HG03196 (cell line): ENCODE measurements around the gene GNA12.
A peak's percentile ranks its signal among the peaks of the same experiment; 100 is the strongest.

Experiments used
- ATAC-seq: cut with Tn5 transposase; IDR thresholded peaks from one replicate; pipeline ENCODE4 v1.9.1; 2021; ENCODE audit not compliant: unreplicated experiment

The GNA12 gene

GRCh38 chr7:2717293-2718261, 126.5 kb downstream of the GNA12 start:
- no peak for ATAC-seq

DNA sequence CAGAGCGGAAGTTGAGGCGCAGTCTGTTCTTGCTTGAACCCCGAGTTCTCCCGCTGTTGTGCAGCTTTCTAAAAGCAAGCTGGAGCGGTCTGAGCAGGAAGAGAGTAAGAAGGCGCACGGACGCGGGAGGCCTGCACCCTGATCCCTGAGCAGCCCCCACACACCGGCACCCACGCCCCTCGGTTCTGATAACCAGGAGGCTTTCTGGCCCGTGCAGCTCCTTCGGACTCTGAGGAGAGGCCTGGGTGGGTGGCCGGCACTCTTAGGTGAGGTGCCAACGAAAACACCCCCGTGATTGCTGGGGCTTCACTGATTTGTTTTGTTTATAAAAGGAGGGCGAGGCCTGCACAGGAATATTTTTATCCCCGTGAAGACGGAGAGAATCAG, 127.2 kb downstream of the GNA12 start:
- no peak for ATAC-seq

DNA sequence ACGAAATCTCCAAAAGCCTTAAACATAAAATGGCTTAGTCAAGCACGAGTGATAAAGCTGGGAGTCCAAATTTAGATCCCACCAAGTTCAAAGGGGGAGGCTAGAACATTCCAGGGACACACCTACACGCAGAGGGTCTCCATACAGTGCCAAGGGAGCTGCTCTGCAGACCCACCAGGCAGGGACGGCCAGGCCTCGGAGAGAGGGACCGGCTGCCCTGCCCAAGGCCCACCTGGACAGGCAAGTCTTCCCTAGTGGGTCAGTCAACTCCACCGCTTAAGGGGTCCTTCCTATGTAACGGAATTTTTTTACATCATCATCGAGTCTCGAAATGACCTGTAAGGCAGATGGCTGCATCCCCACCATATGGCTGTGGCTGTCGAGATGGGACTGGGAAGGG, 127.6 kb downstream of the GNA12 start:
- ATAC-seq = no peak

GRCh38 chr7:2715341-2716231, 128.5 kb downstream of the GNA12 start:
- no peak for ATAC-seq

- no peak for ATAC-seq
Measured at GRCh38 chr7:2714636-2715035, 129.5 kb downstream of the GNA12 start.

DNA sequence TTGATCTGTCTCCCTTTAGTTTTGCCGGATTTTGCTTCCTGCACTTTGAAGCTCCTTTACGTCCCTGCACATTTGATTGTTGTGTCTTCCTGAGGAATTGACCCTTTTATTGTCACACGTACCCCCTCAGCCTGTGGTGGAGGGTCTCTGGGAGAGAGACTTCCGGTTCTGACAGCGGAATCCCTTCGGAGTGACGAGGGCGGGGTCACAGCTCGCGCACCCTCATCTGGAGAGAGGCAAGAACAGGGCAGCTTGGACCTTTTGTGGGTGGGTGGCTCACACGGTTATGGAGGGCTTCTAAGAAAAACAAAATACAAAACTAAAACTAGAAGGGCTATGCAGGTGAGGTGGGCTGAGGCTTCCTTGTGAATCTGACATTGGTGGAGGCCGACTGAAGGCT, 130.1 kb downstream of the GNA12 start:
- no peak for ATAC-seq

- ATAC-seq = no peak
Measured at GRCh38 chr7:2713370-2713769, 130.7 kb downstream of the GNA12 start.

GRCh38 chr7:2711895-2712675, 132.0 kb downstream of the GNA12 start:
- no peak for ATAC-seq

DNA sequence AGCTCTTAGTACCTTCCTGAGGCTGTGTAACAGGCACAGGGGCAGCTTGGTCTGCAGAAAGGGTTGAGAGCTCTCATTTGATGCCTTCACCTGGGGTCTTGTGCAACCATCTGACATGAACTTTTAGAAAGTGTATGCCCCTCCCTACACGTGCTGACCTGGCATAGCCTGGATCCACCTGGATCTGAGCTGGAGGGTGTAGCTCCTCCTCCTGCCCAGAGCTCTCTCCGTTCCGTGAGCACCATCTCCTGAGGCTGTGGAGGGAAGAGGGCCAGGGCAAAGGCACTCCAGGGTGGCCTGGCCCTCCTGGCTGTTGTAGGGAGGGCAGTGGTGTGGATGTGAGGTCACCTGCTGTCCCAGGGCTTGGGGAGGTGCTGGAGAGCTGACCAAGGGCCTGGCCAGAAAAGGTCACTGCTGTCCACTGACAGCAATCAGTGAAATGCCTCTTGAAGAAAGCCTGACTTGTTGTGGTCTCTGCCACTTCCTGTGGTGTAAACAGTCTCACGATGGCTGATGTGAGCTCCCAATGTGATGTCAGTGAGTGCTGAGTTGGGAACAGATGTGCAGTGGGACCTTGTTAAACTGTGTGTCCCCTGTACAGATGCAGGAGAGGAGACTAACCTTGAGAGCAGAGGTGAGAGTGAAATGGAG, 133.1 kb downstream of the GNA12 start:
- no peak for ATAC-seq

- ATAC-seq = no peak
Measured at GRCh38 chr7:2710286-2710655, 133.8 kb downstream of the GNA12 start.

DNA sequence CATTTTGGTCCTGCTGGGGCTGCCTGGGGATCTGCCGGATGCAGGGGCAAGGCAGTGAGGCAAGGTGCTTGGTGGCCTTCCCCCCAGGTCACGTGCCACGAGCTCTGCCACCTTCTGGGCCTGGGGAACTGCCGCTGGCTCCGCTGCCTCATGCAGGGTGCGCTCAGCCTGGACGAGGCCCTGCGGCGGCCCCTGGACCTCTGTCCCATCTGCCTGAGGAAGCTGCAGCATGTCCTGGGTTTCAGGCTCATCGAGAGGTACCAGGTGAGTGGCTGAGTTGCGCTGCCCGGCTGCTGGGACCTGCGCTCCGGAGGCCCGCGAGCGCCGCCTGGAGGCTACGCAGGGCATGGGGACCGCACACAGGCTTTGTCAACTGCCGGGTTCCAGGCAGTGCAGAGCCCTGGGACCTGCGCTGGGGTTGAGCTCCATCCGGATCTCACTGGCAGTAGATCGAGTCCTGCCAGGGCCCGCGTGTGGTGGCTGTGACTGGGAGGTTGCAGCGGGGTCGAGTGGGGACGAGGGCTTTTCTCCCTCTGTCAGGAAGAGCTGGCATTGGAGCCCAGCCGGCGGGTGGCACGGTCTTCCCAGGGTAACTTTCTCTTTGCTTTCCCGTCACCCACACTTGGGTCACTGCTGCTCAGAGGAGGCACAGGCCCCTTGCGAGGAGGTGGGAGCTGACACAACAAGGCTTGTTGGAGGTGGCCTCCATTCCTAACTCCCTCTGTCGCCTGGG, 134.4 kb downstream of the GNA12 start:
- ATAC-seq = peak; percentile 79

DNA sequence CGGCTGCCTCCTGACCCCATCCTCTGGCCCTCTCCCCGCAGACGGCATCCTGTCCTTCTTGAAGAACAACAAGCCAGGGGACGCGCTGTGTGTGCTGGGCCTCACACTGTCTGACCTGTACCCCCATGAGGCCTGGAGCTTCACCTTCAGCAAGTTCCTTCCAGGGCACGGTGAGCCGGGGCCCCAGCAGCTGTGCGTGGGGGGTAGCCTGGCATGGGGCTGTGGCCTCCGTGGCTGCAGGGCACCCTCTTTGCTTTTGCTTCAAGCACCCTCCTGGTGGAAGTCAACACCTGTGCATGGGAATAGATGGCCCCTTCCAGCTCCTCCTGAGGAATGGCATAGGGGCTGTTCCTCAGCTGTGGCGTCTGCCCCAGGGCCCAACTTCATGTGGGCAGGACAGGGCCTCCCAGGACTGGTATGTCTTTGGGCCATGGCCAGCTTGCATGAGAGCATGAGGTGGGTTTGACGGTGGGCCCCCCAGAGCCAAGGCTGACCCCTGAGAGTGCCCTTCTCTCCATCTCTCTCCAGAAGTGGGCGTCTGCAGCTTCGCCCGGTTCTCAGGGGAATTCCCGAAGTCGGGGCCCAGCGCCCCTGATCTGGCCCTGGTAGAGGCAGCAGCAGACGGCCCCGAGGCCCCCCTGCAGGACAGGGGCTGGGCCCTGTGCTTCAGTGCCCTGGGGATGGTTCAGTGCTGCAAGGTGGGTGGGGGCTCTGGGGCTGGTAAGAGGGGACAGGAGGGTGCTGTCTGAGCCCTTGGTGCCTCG, 135.4 kb downstream of the GNA12 start:
- ATAC-seq = no peak

DNA sequence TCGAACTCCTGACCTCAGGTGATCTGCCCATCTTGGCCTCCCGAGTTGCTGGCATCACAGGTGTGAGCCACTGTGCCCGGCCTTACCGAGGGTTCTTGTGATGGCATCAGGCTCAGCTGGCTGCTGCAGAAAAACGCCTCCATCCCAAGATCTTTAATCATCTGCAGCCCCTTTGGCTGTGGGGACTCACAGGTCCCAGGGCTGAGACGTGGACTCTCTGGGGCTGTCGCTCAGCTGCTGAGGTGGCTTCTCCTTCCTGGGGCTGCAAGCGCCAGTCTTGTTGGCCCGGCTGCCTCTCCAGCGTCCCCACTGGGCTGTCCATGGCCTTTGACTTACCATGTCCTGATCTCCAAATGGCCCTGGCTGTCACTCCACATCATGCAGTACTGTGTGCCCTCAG, 136.1 kb downstream of the GNA12 start:
- ATAC-seq = no peak

- no peak for ATAC-seq
Measured at GRCh38 chr7:2707481-2707880, 136.6 kb downstream of the GNA12 start.

DNA sequence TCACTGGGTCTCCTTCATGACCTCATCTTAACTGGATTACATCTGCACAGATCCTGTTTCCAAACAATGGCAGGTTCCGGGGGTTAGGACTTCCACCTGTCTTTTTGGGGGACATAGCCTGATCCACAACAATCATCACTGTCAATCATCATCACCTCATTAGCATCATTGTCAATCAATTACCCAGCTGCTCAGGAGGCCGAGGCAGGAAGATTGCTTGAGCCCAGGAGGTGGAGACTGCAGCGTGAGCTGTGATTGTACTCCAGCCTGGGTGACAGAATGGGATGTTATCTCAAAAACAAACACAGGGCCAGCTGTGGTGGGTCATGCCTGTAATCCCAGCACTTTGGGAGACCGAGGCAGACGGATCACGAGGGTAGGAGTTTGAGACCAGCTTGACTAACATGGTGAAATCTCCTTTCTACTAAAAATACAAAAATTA, 137.4 kb downstream of the GNA12 start:
- ATAC-seq = no peak

DNA sequence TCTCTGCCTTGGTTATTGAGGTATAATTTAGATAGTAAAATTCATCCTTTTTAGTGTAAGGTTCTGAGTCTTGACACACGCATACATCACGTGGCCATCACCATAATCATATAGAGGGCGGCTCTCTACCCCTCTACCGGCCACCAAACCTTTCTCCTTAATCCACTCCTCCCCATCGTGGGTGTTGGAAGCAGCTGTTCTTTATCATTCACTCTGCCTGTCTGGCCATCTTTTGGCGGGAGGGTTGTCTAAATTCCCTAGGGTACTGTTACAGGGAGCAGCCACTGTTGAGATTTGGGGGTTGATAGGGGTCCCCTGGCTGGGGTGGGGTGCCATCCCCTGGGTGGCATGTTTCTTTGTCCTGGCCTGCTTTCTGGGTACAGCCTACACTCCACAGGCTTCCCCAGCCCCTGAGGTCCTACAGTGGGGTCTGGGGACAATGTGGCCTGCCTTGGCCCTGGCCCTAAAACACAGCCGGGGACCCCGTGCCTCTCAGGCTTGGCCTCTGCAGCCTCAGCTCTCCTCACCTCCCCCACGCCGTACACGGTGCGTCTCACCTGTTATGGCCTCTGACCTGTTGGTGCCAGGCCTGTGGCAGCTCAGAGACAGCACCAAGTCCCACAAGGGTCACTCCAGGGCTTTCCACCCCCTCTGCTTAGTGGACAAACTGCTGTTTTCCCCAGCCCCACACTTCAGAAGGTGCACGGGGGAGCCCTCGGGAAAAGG, 138.6 kb downstream of the GNA12 start:
- no peak for ATAC-seq

DNA sequence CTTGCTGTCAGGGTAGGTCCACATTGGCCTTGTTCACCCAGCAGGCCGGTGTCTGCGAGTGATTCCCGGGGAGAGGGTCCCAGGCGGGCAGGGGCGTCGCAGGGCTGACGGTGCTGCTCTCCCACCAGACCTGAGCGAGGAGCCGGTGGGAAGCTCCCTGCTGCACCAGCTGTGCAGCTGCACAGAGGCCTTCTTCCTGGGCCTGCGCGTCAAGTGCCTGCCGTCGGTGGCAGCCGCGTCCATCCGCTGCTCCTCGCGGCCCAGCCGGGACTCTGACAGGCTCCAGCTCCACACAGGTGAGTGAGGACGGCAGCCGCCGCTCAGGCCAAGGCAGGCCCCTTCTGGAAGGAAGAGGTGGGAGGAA, 141.5 kb downstream of the GNA12 start:
- ATAC-seq = no peak

- no peak for ATAC-seq
Measured at GRCh38 chr7:2701832-2702593, 142.1 kb downstream of the GNA12 start.
